Keratinocyte (primary cell): ENCODE data around the gene AAGAB. TPM values are rescaled to one million over a fixed set of nuclear protein-coding genes. Genes with fewer than 3 reads are reported as not detected.

Source experiments
- DNase-seq: peaks from one replicate; pipeline ENCODE4 v3.0.0-alpha.2; 2011; ENCODE audit warnings: low read depth, missing footprints, low spot score
- FAIRE-seq: peaks from 2 replicates; lab custom pipeline; 2011; peaks lifted over from hg19 to GRCh38; lab: Jason Lieb, UNC
- H2AFZ ChIP-seq: 2 replicates; pipeline ENCODE4 v1.6.0; 2012; ENCODE audit warnings: low read length, control low read depth, inconsistent platforms; ENCODE audit not compliant: control insufficient read depth
- H3K27ac ChIP-seq: 2 replicates; pipeline ENCODE4 v1.5.1; 2011; ENCODE audit warnings: low read length; ENCODE audit not compliant: control insufficient read depth, insufficient read depth
- H3K27me3 ChIP-seq: 3 replicates; pipeline ENCODE4 v1.6.0; 2011; ENCODE audit warnings: low read length; ENCODE audit not compliant: control insufficient read depth, insufficient read depth; ENCODE audit errors: extremely low read depth
- H3K36me3 ChIP-seq, 2 experiments: 2 replicates in 1 of 2; 3 replicates in 1 of 2; pipeline ENCODE4 v1.5.1; 2011; ENCODE audit warnings: low read length in 2 of 2, mild to moderate bottlenecking in 1 of 2; ENCODE audit not compliant: control insufficient read depth in 2 of 2, insufficient read depth in 2 of 2; ENCODE audit errors: extremely low read depth in 1 of 2
- H3K4me1 ChIP-seq: 3 replicates; pipeline ENCODE4 v1.5.1; 2011; ENCODE audit warnings: low read length; ENCODE audit not compliant: control insufficient read depth, insufficient read depth; ENCODE audit errors: extremely low read depth
- H3K4me2 ChIP-seq: 3 replicates; pipeline ENCODE4 v1.6.0; 2011; ENCODE audit warnings: low read depth, low read length; ENCODE audit not compliant: control insufficient read depth, insufficient read depth; ENCODE audit errors: extremely low read depth
- H3K4me3 ChIP-seq, 3 experiments: fragments of 200-600 bp in 1 of 3; sonication (generic) in 1 of 3; 2 replicates in 2 of 3; 3 replicates in 1 of 3; pipeline ENCODE4 v1.5.1; 2011 to 2016; ENCODE audit warnings: low read length in 3 of 3, mild to moderate bottlenecking in 3 of 3, control low read depth in 2 of 3, inconsistent platforms in 1 of 3, low read depth in 1 of 3, mixed read lengths in 1 of 3, mixed run types in 1 of 3, moderate library complexity in 1 of 3; ENCODE audit not compliant: control insufficient read depth in 2 of 3, insufficient read depth in 2 of 3; ENCODE audit errors: extremely low read depth in 1 of 3
- H3K79me2 ChIP-seq: 2 replicates; pipeline ENCODE4 v1.6.0; 2012; ENCODE audit warnings: low read length; ENCODE audit not compliant: control insufficient read depth, insufficient read depth
- H3K9ac ChIP-seq: 3 replicates; pipeline ENCODE4 v1.6.0; 2011; ENCODE audit warnings: low read length; ENCODE audit not compliant: control insufficient read depth, insufficient read depth; ENCODE audit errors: extremely low read depth
- H3K9me1 ChIP-seq: 3 replicates; pipeline ENCODE4 v1.6.0; 2011; ENCODE audit warnings: low read length; ENCODE audit not compliant: control insufficient read depth, insufficient read depth; ENCODE audit errors: extremely low read depth
- H3K9me3 ChIP-seq: 2 replicates; pipeline ENCODE4 v1.5.1; 2012; ENCODE audit warnings: low read depth, low read length; ENCODE audit not compliant: control insufficient read depth
- H4K20me1 ChIP-seq: 3 replicates; pipeline ENCODE4 v1.6.0; 2011; ENCODE audit warnings: low read length; ENCODE audit not compliant: control insufficient read depth, insufficient read depth; ENCODE audit errors: extremely low read depth
- CTCF ChIP-seq, 3 experiments: IDR thresholded peaks in 1 of 3; conservative IDR thresholded peaks in 1 of 3; optimal IDR thresholded peaks in 1 of 3; 2 replicates in 2 of 3; 3 replicates in 1 of 3; pipeline versions ENCODE3 to v1.5.1; 2011; ENCODE audit warnings: low read length in 3 of 3, mild to moderate bottlenecking in 3 of 3, moderate library complexity in 2 of 3, control low read depth in 1 of 3, inconsistent platforms in 1 of 3; ENCODE audit not compliant: insufficient read depth in 2 of 3; ENCODE audit errors: extremely low read depth in 1 of 3
- EZH2 ChIP-seq: IDR thresholded peaks from one replicate; pipeline ENCODE4 v1.6.1; 2012; ENCODE audit warnings: inconsistent platforms, mild to moderate bottlenecking, low read length, moderate library complexity
- dilution Hi-C: fragments of 300-500 bp; cut with MboI; formaldehyde crosslinking; loops from one replicate; pipeline ENCODE4 v1.7.0; 2020; ENCODE audit warnings: low sequenced_read_pairs; ENCODE audit not compliant: extremely low pct_ligation_motif_present
- polyA plus RNA-seq, 5 experiments: library from polyadenylated mRNA; depleted of rRNA in 3 of 5; stranded (reverse) in 3 of 5; stranded (forward) in 1 of 5; unstranded in 1 of 5; fragments of >200 nt; gene quantifications; 1 replicate in 1 of 5; 2 replicates in 3 of 5; 3 replicates in 1 of 5; pipeline versions ENCODE4 v1.2.1 to v1.2.3, GENCODE V29; 2011 to 2012; ENCODE audit warnings: missing spikeins in 2 of 5, low read depth in 1 of 5, low replicate concordance in 1 of 5

AAGAB gene
- polyA plus RNA-seq, 1 donor (not counting 4 experiments of a cell fraction or from before 2014, with no cell fraction given) = 82.7 TPM

- H4K20me1 ChIP-seq = no peaks in the 10 kb centered on the region
- H3K9me1 ChIP-seq = peaks cover 5% of the 10 kb centered on the region
- FAIRE-seq = peak; percentile 52
- TF ChIP-seq EZH2 = no peak
- no peak for TF ChIP-seq CTCF (optimal IDR thresholded peaks at IDR 0.05 in 1 of 3, IDR thresholded peaks at IDR 0.05 in 1 of 3, conservative IDR thresholded peaks at IDR 0.05 in 1 of 3; ENCODE audit: extremely low read depth in 1 of 3, insufficient read depth in 2 of 3, low read length in 3 of 3)
- no peak overlapping the region for H3K4me3 ChIP-seq
- H3K79me2 ChIP-seq = peaks cover 31% of the 10 kb centered on the region
- peaks cover 47% of the 10 kb centered on the region for H3K4me1 ChIP-seq
- peaks cover 33 to 59% of the 10 kb centered on the region in 2 experiments for H3K36me3 ChIP-seq
- no peaks in the 10 kb centered on the region for H3K9me3 ChIP-seq
- H3K9ac ChIP-seq = peak overlapping the region; percentile 26
- no peak overlapping the region for H3K4me2 ChIP-seq
- no peak overlapping the region for H2AFZ ChIP-seq
- no peak for DNase-seq
- peak overlapping the region; percentile 48 for H3K27ac ChIP-seq
- H3K27me3 ChIP-seq = no peaks in the 10 kb centered on the region
- dilution Hi-C loops = no loop called here
These were observed 87.4 kb downstream of the AAGAB start for GRCh38 chr15:67167091-67167490.

DNA sequence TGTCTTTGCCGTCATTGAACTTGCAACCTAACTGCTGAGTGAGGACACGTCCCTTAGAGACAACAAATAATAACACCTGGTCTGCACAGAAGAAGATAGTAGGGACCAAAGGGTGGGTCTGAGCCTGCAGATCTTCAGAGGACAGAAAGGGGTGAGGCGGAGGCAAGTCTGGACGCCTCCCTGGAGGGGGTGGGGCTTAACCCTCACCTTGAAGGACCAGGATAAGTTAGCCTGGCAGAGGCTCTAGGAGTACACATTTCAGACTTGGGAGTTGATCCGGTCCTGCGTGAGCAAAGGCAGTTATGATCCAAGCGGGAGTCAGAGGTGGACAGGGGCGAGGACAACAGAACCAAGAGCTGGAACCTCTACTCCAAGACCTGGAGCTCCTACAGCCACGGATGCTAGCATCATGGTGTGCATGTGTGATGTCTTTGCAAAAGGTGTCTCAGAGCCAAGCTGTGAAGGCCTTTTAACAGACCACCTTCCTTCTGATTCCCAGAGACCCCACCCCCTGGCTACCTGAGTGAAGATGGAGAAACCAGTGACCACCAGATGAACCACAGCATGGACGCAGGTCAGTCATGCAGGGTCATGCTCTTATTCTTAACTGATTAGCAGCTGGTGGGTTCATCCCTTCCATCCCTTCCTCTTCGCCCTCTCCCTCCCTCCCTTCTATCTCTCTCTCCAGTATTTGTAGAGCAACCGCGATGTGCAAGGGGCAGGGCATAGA, 88.0 kb downstream of the AAGAB start:
- H3K9ac ChIP-seq = peak overlapping the region; percentile 43
- DNase-seq (no peak), FAIRE-seq (peak; percentile 80)
- peaks cover 33 to 58% of the 10 kb centered on the region in 2 experiments for H3K36me3 ChIP-seq
- H3K79me2 ChIP-seq = peaks cover 36% of the 10 kb centered on the region
- H3K27ac ChIP-seq = peak overlapping the region; percentile 79
- no peak overlapping the region for H2AFZ ChIP-seq
- H3K4me1 ChIP-seq = peaks cover 40% of the 10 kb centered on the region
- no peak for TF ChIP-seq EZH2
- peak overlapping the region; percentile 65 for H3K4me2 ChIP-seq
- no peaks in the 10 kb centered on the region for H3K27me3 ChIP-seq
- peak overlapping the region in 1 of 3 experiments; percentile 22 for H3K4me3 ChIP-seq
- dilution Hi-C loops = no loop called here
- peaks cover 5% of the 10 kb centered on the region for H3K9me1 ChIP-seq
- no peaks in the 10 kb centered on the region for H3K9me3 ChIP-seq
- H4K20me1 ChIP-seq = no peaks in the 10 kb centered on the region
